Measurements from ENCODE around the gene NPIPB2. TPM values are rescaled to one million over a fixed set of nuclear protein-coding genes. Genes with fewer than 3 reads are reported as not detected.

The NPIPB2 gene
- total RNA-seq, 5 donors from 2014 or later (not counting 1 experiment from before 2014, with no cell fraction given) = 14.6 to 23.1 (median 19.5) TPM

DNA sequence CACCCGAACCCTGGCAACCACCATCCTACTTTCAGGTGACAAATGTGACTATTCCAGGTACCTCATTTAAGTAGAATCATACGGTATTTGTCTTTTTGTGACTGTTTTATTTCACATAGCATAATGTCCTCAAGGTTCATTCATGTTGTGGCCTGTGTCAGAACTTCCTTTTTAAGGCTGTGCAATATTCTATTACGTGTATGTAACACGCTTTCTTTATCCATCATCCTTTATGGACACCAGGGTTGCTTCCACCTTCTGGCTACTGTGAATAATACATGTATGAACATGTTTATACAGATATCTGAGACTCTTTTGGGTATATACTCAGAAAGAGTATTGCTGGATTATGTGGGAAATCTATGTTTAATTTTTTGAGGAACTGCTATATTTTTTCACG is 61.8 kb downstream of the NPIPB2 start:
- H3K27me3 Mint-ChIP-seq = no peaks in the 10 kb centered on the region
- no peaks in the 10 kb centered on the region for H3K4me1 Mint-ChIP-seq
- Histone ChIP-seq H3K27ac (ENCODE audit: low read length) (no peak overlapping the region), H3K36me3 (ENCODE audit: control insufficient read depth in 2 of 2, extremely low read depth in 1 of 2, insufficient read depth in 1 of 2, low read length in 1 of 2) (peaks cover 8 to 74% of the 10 kb centered on the region in 2 donors), H3K4me3 (ENCODE audit: control insufficient read depth in 1 of 2, extremely low read depth in 1 of 2, low read length in 1 of 2) (no peak overlapping the region), H3K4me1 (ENCODE audit: control insufficient read depth in 1 of 2, extremely low read depth in 1 of 2, insufficient read depth in 2 of 2, low read length in 2 of 2) (no peaks in the 10 kb centered on the region), H3K27me3 (replicated peaks in 1 of 2; ENCODE audit: control insufficient read depth in 2 of 2, extremely low read depth in 1 of 2, insufficient read depth in 2 of 2, low read length in 1 of 2) (no peaks in the 10 kb centered on the region), H3K9me3 (no peaks in the 10 kb centered on the region)
- DNase-seq (no peak), ATAC-seq (replicated peaks in 1 of 4) (no peak)
- peaks cover 44% of the 10 kb centered on the region for H3K36me3 Mint-ChIP-seq
- no peaks in the 10 kb centered on the region for H3K9me3 Mint-ChIP-seq
- ChIA-PET CTCF (no interaction called here), POLR2A (no interaction called here)
- H3K27ac Mint-ChIP-seq = no peak overlapping the region
- WGBS (ENCODE audit: insufficient coverage) = 60% methylated on average over 1 of the region's 5 CpGs
- no peak overlapping the region for H3K4me3 Mint-ChIP-seq

DNA sequence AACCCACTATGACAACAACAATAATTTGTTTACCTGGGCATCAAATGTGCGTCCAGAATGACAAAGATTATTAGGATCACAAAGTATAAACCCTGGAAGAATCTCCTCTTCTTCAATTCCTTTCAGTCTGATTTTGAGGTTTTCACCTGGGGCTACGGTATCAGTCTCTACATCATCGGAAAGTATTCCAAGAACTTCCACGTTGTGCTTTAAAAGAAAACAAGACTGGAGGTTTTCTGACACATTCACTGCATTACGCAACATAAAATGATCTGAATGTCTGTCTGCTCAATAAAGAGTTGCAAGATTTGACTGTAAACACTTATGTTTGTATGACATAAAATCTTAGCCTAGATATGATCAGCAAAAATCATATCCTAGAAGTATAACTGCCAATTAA is 64.5 kb downstream of the NPIPB2 start:
- no peaks in the 10 kb centered on the region for H3K9me3 Mint-ChIP-seq
- H3K27ac Mint-ChIP-seq = no peak overlapping the region
- H3K36me3 Mint-ChIP-seq = peaks cover 44% of the 10 kb centered on the region
- no peak for ATAC-seq (replicated peaks in 1 of 4)
- ChIA-PET POLR2A (no interaction called here), CTCF (no interaction called here)
- Histone ChIP-seq H3K9me3 (no peaks in the 10 kb centered on the region), H3K27ac (ENCODE audit: low read length) (no peak overlapping the region), H3K4me1 (ENCODE audit: control insufficient read depth in 1 of 2, extremely low read depth in 1 of 2, insufficient read depth in 2 of 2, low read length in 2 of 2) (no peaks in the 10 kb centered on the region), H3K27me3 (replicated peaks in 1 of 2; ENCODE audit: control insufficient read depth in 2 of 2, extremely low read depth in 1 of 2, insufficient read depth in 2 of 2, low read length in 1 of 2) (no peaks in the 10 kb centered on the region), H3K4me3 (ENCODE audit: control insufficient read depth in 1 of 2, extremely low read depth in 1 of 2, low read length in 1 of 2) (no peak overlapping the region), H3K36me3 (ENCODE audit: control insufficient read depth in 2 of 2, extremely low read depth in 1 of 2, insufficient read depth in 1 of 2, low read length in 1 of 2) (peaks cover 8 to 73% of the 10 kb centered on the region in 2 donors)
- H3K4me3 Mint-ChIP-seq = no peak overlapping the region
- no CpG with 5 or more reads among the region's 5 CpGs for WGBS (ENCODE audit: insufficient coverage)
- no peaks in the 10 kb centered on the region for H3K4me1 Mint-ChIP-seq
- H3K27me3 Mint-ChIP-seq = no peaks in the 10 kb centered on the region
- DNase-seq = no peak

Other genes with a start within 250 kb of the NPIPB2 start
- gene TXNDC11, start 199.2 kb downstream of the NPIPB2 start, total RNA-seq = 10 to 100 TPM; 44.0 to 76.3 (median 54.0) TPM
- 100 to 1,000 TPM in 1 of 5 donors, 10 to 100 TPM in 4; 57.6 to 115 (median 68.2) TPM for gene ZC3H7A, start 144.8 kb downstream of the NPIPB2 start, total RNA-seq
- gene RSL1D1, start 90.5 kb downstream of the NPIPB2 start, total RNA-seq = 100 to 1,000 TPM; 165 to 205 (median 180) TPM
- gene GSPT1, start 26.1 kb downstream of the NPIPB2 start, total RNA-seq = 100 to 1,000 TPM in 2 of 5 donors, 10 to 100 TPM in 3; 84.2 to 166 (median 92.5) TPM
- 1 to 10 TPM in 2 of 5 donors, under 1 TPM in 3; 0.41 to 1.4 (median 0.82) TPM for gene TNFRSF17, start 23.2 kb upstream of the NPIPB2 start, total RNA-seq
- gene SNX29, start 34.7 kb upstream of the NPIPB2 start, total RNA-seq = 10 to 100 TPM; 28.8 to 40.4 (median 36.2) TPM

Data from T-cell (primary cell).